ENCODE measurements around the gene MLPH.

- no peak for TF ChIP-seq RXRA (IDR thresholded peaks at IDR 0.05)
- TF ChIP-seq, protein P1, sequence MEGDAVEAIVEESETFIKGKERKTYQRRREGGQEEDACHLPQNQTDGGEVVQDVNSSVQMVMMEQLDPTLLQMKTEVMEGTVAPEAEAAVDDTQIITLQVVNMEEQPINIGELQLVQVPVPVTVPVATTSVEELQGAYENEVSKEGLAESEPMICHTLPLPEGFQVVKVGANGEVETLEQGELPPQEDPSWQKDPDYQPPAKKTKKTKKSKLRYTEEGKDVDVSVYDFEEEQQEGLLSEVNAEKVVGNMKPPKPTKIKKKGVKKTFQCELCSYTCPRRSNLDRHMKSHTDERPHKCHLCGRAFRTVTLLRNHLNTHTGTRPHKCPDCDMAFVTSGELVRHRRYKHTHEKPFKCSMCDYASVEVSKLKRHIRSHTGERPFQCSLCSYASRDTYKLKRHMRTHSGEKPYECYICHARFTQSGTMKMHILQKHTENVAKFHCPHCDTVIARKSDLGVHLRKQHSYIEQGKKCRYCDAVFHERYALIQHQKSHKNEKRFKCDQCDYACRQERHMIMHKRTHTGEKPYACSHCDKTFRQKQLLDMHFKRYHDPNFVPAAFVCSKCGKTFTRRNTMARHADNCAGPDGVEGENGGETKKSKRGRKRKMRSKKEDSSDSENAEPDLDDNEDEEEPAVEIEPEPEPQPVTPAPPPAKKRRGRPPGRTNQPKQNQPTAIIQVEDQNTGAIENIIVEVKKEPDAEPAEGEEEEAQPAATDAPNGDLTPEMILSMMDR (IDR thresholded peaks at IDR 0.05; ENCODE audit: low read depth, low read length, missing input control): no peak
- no peak for TF ChIP-seq RAD21 (IDR thresholded peaks at IDR 0.05)
- TF ChIP-seq REST (IDR thresholded peaks at IDR 0.05): no peak
- TF ChIP-seq, protein P2, sequence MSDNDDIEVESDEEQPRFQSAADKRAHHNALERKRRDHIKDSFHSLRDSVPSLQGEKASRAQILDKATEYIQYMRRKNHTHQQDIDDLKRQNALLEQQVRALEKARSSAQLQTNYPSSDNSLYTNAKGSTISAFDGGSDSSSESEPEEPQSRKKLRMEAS (IDR thresholded peaks at IDR 0.05): no peak
- TF ChIP-seq YY1 (IDR thresholded peaks at IDR 0.05): no peak
- no peak for TF ChIP-seq HNF4A (conservative IDR thresholded peaks at IDR 0.05)
- no peak for TF ChIP-seq SP1 (IDR thresholded peaks at IDR 0.05)
- no peak for TF ChIP-seq ZBTB33 (IDR thresholded peaks at IDR 0.05)
- TF ChIP-seq GABPA (IDR thresholded peaks at IDR 0.05 in 1 of 2, conservative IDR thresholded peaks at IDR 0.05 in 1 of 2): no peak
- TF ChIP-seq, protein P3, sequence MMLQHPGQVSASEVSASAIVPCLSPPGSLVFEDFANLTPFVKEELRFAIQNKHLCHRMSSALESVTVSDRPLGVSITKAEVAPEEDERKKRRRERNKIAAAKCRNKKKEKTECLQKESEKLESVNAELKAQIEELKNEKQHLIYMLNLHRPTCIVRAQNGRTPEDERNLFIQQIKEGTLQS (IDR thresholded peaks at IDR 0.05): no peak
- TF ChIP-seq EGR1 (IDR thresholded peaks at IDR 0.05; ENCODE audit: low read depth in 2 of 2): no peak
These were observed 86.8 kb downstream of the MLPH start for GRCh38 chr2:237573721-237574415.
